PC-9 (cell line): Measurements from ENCODE around the gene KATNBL1. TPM values are rescaled to one million over a fixed set of nuclear protein-coding genes. Genes with fewer than 3 reads are reported as not detected.
A peak's percentile ranks its signal among the peaks of the same experiment; 100 is the strongest.

Source experiments
- BruUV-seq: library from RNA; stranded (reverse); fragments of 400-500 nt; replicated peaks from 2 replicates; lab custom pipeline; 2021; lab: Mats Ljungman, UMichigan
- CTCF ChIA-PET: fragments of 300-600 bp; sonication (Branson Sonifier 250); formaldehyde crosslinking; loops from one replicate; lab custom pipeline; 2022; ENCODE audit warnings: antibody characterized with exemption; lab: Charles Lee
- POLR2A ChIA-PET: fragments of 300-600 bp; sonication (Branson Sonifier 250); formaldehyde crosslinking; loops from one replicate; lab custom pipeline; 2022; ENCODE audit warnings: antibody characterized with exemption; ENCODE audit not compliant: unreplicated experiment; lab: Charles Lee
- DNase-seq, 2 experiments: peaks; one replicate each; pipeline versions ENCODE4 v3.0.0 to v3.0.0-alpha.2; 2015 to 2022; ENCODE audit warnings: mixed read lengths in 1 of 2
- H2AFZ ChIP-seq: fragments of 200-600 bp; sonication (generic); 2 replicates; pipeline ENCODE4 v1.8.1; 2017; ENCODE audit warnings: antibody characterized with exemption
- H3F3A ChIP-seq: fragments of 200-600 bp; sonication (generic); 2 replicates; pipeline ENCODE4 v1.8.1; 2017; ENCODE audit warnings: antibody characterized with exemption, mild to moderate bottlenecking, low read depth; ENCODE audit not compliant: insufficient read depth
- H3K27ac ChIP-seq: fragments of 200-600 bp; sonication (generic); 2 replicates; pipeline ENCODE4 v1.6.1; 2016; ENCODE audit warnings: mixed run types
- H3K27me3 ChIP-seq: fragments of 200-600 bp; sonication (generic); 2 replicates; pipeline ENCODE4 v1.6.1; 2016; ENCODE audit warnings: low read depth, mixed run types; ENCODE audit not compliant: insufficient read depth
- H3K36me3 ChIP-seq: fragments of 200-600 bp; sonication (generic); 2 replicates; pipeline ENCODE4 v1.6.1; 2016; ENCODE audit warnings: low read depth, mixed run types
- H3K4me1 ChIP-seq: fragments of 200-600 bp; sonication (generic); replicated peaks from 2 replicates; pipeline ENCODE4 v1.6.1; 2016; ENCODE audit warnings: mixed run types; ENCODE audit not compliant: insufficient read depth
- H3K4me2 ChIP-seq: fragments of 200-600 bp; sonication (generic); 2 replicates; pipeline ENCODE4 v1.6.1; 2017; ENCODE audit warnings: mixed run types
- H3K4me3 ChIP-seq: fragments of 200-600 bp; sonication (generic); 2 replicates; pipeline ENCODE4 v1.6.1; 2016; ENCODE audit warnings: mixed run types
- H3K79me2 ChIP-seq: fragments of 200-600 bp; sonication (generic); 2 replicates; pipeline ENCODE4 v1.6.1; 2017; ENCODE audit warnings: low read depth, mixed run types
- H3K9me2 ChIP-seq: fragments of 200-600 bp; sonication (generic); 2 replicates; pipeline ENCODE4 v1.8.1; 2017; ENCODE audit warnings: mild to moderate bottlenecking; ENCODE audit not compliant: insufficient read depth
- H3K9me3 ChIP-seq: fragments of 200-600 bp; sonication (generic); 2 replicates; pipeline ENCODE4 v1.8.1; 2016; ENCODE audit warnings: low read depth; ENCODE audit not compliant: insufficient read depth
- H4K20me1 ChIP-seq: fragments of 200-600 bp; sonication (generic); 2 replicates; pipeline ENCODE4 v1.8.1; 2017; ENCODE audit not compliant: insufficient read depth
- CTCF ChIP-seq: fragments of 200-600 bp; sonication (generic); conservative IDR thresholded peaks from 2 replicates; pipeline ENCODE4 v1.6.1; 2017; ENCODE audit warnings: mixed run types, antibody characterized with exemption, mild to moderate bottlenecking, moderate library complexity
- EZH2 ChIP-seq: fragments of 200-600 bp; sonication (generic); IDR thresholded peaks from 2 replicates; pipeline ENCODE4 v1.8.0; 2017; ENCODE audit warnings: antibody characterized with exemption, low read depth
- intact Hi-C: fragments of 100-400 bp; cut with micrococcal nuclease; formaldehyde crosslinking; loops from one replicate; pipeline ENCODE4 v1.10.0; 2022; ENCODE audit not compliant: unreplicated experiment
- total RNA-seq: library from RNA; stranded (reverse); gene quantifications from 2 replicates; pipeline ENCODE4 v1.2.3, GENCODE V29; 2021

The KATNBL1 gene
- total RNA-seq, 1 experiment from 2014 or later, result 40.7 TPM

- POLR2A ChIA-PET, result no interaction called here
- intact Hi-C loops, result no loop called here
These were observed 30.6 kb upstream of the KATNBL1 start for GRCh38 chr15:34240537-34240936.

GRCh38 chr15:34239151-34239808 lies 29.4 kb upstream of the KATNBL1 start:
- ChIA-PET CTCF (no interaction called here), POLR2A (no interaction called here)
- H3K4me2 ChIP-seq, result peak overlapping the region; percentile 69
- H3F3A ChIP-seq, result peaks cover 17% of the 10 kb centered on the region
- peaks cover 20% of the 10 kb centered on the region; the same call in 1 of the 2 replicates for H3K36me3 ChIP-seq
- H3K4me1 ChIP-seq, result peaks cover 24% of the 10 kb centered on the region
- intact Hi-C loops, result loop anchor here (1.0 to 5.0 kb wide), 2 partner anchors 78 to 104 kb away; partner anchors contain the start of genes NOP10 and NUTM1
- H3K9me2 ChIP-seq, result no peaks in the 10 kb centered on the region
- H3K27ac ChIP-seq, result peak overlapping the region; percentile 99
- no peaks in the 10 kb centered on the region for H4K20me1 ChIP-seq
- H3K4me3 ChIP-seq, result peak overlapping the region; percentile 26; the same call in 1 of the 2 replicates
- BruUV-seq, result no TSS peak
- H3K79me2 ChIP-seq, result no peaks in the 10 kb centered on the region
- H3K9me3 ChIP-seq, result no peaks in the 10 kb centered on the region
- no peak overlapping the region for H2AFZ ChIP-seq
- no peaks in the 10 kb centered on the region for H3K27me3 ChIP-seq
- TF ChIP-seq EZH2 (no peak), CTCF (no peak)
- DNase-seq, result peak; percentile 58 to 91

More at GRCh38 chr15:34240537-34240936, 30.6 kb upstream of the KATNBL1 start:
- Histone ChIP-seq H3K4me1 (peaks cover 24% of the 10 kb centered on the region), H4K20me1 (no peaks in the 10 kb centered on the region), H3K4me3 (no peak overlapping the region), H3K9me2 (no peaks in the 10 kb centered on the region), H3K9me3 (no peaks in the 10 kb centered on the region), H3F3A (peaks cover 17% of the 10 kb centered on the region), H3K27ac (peak overlapping the region; percentile 99), H3K4me2 (peak overlapping the region; percentile 66; the same call in 1 of the 2 replicates), H2AFZ (no peak overlapping the region), H3K36me3 (peaks cover 20% of the 10 kb centered on the region; the same call in 1 of the 2 replicates), H3K79me2 (no peaks in the 10 kb centered on the region), H3K27me3 (no peaks in the 10 kb centered on the region)
- CTCF ChIA-PET, result no interaction called here
- no TSS peak for BruUV-seq
- DNase-seq, result no peak
- no peak for TF ChIP-seq EZH2
- TF ChIP-seq CTCF, result no peak

DNA sequence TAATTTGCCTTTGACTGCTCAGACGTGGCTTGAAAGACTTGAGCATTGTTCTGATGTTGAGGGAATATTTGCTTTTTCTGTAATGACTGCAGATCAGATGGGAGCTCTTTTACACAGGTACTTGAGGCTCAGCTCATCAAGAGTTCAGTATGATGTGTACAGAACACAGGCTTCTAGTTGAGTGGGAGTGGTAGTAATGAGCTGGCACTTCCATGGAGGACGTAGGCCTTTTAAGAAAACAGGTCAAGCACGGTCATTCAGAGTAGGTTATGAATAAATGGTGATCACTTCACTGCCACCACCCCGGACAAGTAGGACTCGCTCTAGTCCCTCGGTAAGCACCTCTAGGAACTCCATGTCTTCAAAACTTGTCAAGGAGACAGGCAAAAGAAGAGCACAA lies 23.7 kb upstream of the KATNBL1 start:
- Histone ChIP-seq H3K4me3 (no peak overlapping the region), H3K4me2 (no peak overlapping the region), H3K79me2 (no peaks in the 10 kb centered on the region), H3K27ac (0 out of 2 replicates have a peak overlapping the region, but pooled peaks have one; percentile 3), H3K4me1 (peaks cover 3% of the 10 kb centered on the region), H3K27me3 (no peaks in the 10 kb centered on the region), H3K9me3 (no peaks in the 10 kb centered on the region), H3K9me2 (no peaks in the 10 kb centered on the region), H3F3A (peaks cover 5% of the 10 kb centered on the region; the same call in 1 of the 2 replicates), H4K20me1 (no peaks in the 10 kb centered on the region), H3K36me3 (peaks cover 19% of the 10 kb centered on the region; the same call in 1 of the 2 replicates), H2AFZ (no peak overlapping the region)
- ChIA-PET POLR2A (no interaction called here), CTCF (no interaction called here)
- no peak for DNase-seq
- TF ChIP-seq CTCF, result no peak
- no peak for TF ChIP-seq EZH2
- no TSS peak for BruUV-seq
- intact Hi-C loops, result no loop called here
